NCI-H2227 (cell line): ENCODE results near the gene DMAC2.
"Not testable (repeated sequence)": the region's sequence is repeated elsewhere in the genome, so short reads cannot be mapped to it uniquely, and the experiment has no call there.

ENCODE experiments used
- DNase-seq: peaks from one replicate; lab custom pipeline; 2025; ENCODE audit not compliant: unreplicated experiment; lab: John Stamatoyannopoulos, UW

The DMAC2 gene

DNA sequence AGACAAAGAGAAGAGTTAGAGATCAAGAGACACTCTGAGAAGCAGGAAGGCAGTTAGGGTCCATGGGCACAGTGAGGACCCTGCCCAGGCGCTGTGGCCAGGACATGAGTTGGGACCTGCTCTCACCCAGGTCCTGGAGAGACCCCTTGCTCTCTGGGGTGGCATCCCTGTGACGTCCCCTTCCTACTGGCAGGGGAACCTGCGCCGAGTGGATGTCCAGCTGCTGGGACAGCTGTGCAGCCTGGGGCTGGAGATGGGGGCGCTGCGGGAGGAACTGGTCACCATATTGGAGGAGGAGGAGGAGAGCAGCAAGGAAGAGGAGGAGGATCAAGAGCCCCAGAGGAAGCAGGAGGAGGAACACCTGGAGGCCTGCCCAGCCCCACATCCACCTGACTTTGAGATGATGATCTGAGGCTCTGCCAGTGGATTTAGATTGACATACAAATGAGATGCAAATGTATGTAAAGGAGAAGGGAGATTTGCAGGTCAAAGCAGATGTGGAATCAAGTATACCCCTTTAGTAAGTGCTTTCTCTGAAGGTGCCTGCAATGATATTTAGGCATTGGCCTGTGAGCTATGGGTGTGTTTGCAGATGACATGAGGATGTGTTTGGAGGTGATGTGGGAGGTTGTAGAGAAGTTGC, 4.2 kb upstream of the DMAC2 start:
- DNase-seq: no peak

DNA sequence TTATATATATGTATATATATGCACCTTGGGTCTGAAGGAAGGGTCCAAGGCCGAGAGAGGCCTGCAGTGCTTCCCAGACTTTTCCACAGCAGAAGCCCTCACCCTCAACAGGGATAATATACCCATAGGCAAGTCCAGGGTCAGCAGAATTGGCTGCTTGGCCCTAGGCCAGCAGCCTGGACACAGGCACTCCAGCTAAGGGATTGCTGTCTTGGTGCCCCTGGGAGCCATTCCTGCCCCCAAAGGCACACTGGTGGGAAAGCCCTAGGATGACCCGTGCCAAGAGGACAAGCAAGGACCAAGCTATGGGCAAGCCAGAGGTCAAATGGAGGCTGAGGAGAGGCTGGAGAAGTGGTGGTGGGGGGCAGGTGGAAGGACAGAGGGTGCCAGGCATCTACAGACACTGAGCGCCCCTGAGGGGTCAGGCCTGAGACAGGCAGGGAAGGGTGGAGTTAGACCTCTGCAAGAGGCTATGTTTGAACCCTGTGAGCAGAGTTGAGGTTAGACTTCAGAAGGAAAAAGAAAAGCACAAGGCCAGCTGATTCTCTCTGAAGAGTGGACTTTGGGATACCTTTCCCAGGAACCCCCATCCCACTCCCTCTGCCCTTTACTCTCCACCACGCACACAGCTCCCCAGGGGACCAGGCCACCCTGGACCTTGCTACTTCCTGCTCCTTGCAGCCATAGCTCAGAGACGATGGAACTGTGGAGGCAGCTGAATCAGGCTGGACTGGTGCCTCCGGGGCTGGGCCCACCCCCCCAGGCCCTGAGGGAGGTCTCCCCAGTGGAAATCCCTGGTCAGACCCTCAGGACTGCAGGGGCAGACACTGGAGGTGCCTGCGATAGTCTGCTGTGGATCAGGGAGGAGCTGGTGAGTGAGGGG, 3.0 kb upstream of the DMAC2 start, which contains the start of gene ERICH4:
Gene ERICH4, plus strand, starts transcription at position 684 of the 883 bp plus-strand sequence. Its CDS starts 14 bp downstream, at position 698.
- no peak for DNase-seq

DNA sequence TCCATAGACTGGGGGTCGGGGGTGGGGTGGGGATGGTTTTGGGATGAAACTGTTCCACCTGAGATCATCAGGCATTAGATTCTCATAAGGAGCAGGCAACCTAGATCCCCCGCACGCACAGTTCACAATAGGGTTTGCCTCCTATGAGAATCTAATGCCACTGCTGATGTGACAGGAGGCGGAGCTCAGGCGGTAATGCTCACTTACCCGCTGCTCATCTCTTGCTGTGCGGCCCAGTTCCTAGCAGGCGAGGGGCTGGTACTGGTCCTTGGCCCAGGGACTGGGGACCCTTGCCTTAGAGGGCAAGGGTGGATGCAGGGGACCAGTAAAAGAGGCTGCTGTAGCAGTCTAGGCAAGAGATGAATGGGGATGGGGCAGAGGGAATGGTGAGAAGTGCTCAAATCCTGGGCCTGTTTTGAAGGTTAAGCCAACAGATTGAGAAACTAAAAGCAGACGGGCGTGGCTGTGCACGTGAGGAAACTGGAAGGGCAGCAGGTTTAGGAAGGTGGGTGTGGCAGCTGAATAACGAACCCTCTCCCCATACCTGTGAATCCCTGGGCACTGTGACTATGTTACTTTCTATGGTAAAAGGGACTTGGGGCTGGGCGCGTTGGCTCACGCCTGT, 1.7 kb upstream of the DMAC2 start:
- no peak for DNase-seq

DNA sequence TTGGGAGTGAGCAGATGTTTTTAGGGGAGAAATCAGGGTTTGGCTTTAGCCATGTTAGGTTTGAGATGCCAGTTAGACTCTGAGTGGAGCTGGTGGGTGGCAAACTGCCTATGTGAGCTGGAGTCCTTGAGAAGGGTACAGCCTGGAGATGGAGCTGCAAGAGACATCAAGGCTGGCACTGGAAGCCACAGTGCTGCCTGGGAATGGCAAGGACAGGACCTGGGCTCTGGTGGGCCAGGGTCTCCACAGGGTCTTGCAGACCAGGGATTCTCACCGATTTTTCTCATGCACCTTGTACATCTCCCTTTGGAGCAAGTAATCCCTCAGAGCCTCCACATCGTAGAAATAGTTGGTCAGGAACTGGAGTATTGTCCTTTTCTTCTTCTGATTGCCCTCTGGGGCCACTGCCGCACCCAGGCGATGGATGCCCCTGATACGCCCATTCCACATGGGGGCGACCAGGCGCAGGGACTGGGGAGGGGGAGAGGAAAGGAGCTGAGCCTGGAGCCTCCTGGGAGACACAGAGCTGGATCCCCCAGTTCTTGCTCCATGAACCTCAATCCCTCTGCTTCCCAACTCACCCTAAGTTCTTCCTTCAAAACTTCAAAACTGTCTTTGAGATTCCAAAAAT, 1.7 kb downstream of the DMAC2 start:
- DNase-seq: no peak

DNA sequence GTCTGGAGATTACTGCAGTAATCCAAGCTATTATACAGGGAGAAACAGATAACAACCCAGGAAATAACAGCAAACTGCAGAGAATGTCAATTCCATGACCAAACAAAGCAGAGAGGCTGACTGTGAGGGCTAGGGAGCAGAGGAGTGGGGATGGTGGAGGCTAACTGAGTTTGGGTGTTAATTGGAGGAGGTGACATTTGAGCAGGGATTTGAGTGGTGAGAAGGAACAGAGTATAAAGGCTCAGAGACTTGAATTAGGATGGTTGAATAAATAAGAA, 3.1 kb downstream of the DMAC2 start:
- DNase-seq: no peak

- DNase-seq: no peak
Measured at GRCh38 chr19:41435936-41436673, 3.6 kb downstream of the DMAC2 start.

- not testable (repeated sequence) for DNase-seq
Measured at GRCh38 chr19:41435376-41435775, 4.3 kb downstream of the DMAC2 start.

DNA sequence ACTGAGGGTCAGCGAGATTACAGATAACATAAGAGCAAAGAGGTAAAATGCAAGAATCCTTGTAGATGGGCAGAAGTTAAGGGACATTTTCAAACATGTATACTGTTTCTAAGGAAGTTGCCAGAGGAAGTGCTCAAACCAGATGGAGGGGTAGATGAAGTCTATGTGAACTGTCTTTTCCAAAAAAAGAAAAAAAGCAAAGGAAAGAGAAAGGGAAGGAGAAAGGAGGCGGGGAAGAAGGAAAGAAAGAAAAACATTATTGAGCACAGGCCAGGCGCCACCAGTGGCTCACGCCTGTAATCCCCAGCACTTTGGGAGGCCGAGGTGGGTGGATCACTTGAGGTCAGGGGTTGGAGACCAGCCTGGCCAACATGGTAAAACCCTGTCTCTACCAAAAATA, 5.3 kb downstream of the DMAC2 start:
- no peak for DNase-seq

GRCh38 chr19:41433171-41433570, 6.5 kb downstream of the DMAC2 start:
- DNase-seq: no peak

DNA sequence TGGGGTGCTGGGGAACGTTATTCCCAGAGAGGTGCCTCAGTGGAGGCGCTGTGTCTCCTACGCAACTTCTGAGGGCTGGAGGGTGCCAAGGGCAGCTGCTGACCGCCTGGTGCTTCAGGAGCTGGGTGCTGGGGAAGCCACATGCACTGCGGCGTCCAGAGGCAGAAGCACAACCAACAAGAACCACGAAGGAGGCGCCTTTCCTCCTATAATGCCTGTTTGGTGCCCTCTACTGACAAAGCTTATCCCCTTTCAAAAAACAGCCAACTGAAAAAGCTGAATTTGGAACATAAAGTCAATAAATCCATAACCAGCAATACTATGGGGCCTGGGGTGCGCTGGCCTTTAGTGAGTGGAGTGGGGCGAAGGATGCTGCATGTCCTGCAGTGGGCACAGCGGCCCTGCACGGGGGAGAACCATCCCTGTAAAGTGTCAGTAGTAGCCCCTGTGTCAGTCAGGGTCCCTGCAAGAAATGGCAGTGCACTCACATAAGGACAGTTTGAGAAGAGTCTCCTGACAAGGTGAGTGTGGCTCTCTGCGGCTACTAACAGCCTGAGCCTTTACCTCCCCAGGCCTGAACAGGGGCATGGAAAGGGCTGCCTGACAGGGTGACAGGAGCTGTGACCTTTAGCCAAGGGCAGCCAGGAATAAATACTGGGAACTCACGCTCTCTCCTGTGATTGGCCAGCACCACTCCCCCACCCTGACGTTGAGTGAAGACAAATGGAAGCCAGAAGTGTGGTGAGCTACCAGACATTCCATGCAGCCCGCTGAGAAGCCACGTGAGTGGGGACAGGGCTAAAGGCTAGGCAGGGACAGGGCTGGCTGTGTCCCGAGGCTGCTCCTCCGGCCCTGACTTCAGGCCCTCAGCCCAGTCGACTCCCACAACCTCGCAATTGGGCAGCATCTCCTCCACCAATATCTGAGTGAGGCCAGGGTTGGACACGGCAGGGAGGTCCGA, 8.0 kb downstream of the DMAC2 start:
- no peak for DNase-seq

DNA sequence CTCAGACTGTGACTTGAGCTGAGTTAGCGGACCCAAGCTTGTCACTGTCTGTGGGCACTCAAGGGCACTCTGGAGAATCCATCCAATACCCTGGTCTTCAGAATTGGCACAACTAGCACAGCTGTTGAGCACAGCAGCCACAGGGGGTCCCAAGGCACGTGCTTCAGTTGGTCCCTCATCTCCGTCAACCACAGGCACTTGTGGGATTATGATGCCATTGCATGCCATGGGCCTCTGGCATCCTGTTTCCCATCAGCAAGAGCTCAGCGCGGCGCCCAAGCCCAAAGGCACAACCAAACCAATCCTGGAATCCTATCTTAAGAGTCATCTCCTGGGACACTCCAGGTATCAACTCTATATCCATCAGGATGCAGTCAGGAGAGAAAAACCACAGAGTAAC, 8.8 kb downstream of the DMAC2 start:
- no peak for DNase-seq

DNA sequence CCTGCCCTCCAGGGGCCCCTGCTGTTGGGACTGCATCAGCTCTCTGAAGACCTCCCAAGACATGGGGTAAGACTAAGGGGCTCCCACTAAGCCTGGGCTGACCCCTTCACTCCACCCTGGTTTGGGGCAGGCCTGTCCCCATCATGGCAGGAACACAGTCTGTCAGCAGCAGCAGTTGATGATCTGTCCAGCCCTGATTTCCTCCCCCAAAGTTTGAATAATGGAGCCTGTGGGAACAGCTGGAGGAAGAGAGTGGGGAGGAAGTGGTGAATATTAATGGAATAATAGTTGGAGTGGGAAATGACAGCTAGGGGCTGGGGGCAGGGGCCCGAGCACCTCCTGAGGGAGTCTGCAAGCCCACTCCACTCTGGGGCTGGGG, 11.2 kb downstream of the DMAC2 start:
- DNase-seq: no peak

- no peak for DNase-seq
Measured at GRCh38 chr19:41427647-41428480, 11.8 kb downstream of the DMAC2 start.

DNA sequence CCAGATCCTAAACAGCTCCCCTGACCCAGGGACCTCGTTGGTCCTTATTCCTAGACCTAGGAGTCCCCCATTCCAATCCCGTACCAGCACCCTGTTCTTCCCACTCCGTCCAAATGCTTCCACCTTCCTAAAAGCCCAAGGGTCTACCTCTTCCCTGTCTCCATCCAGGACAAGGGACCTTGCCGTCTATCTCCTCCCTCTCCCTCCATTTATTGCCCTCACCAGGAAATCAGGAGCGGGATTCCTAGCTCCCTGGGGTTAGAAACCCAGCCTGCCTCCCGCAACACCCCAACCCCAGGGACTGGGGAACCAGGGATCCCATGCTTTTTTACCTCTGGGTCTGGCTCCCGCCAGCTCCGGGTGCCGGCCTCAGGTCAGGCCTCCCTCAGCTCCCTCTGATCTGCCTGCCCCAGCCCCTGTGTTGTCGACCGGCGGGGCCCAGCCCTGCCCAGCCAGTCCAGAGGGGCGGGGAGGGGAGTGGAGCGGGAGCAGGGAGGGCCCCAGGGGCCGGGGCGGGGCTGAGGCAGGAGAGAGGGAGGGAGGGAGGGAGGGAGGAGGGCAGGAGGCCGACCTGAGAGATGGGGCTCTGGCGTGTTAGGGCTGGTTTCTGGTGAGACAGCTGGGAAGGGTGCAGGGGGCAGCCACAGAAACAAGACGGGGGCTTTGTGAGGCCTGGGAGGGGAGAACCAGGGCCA, 12.6 kb downstream of the DMAC2 start, which contains the start of gene B3GNT8:
Gene B3GNT8, minus strand, starts transcription at position 423 of the 695 bp plus-strand sequence. CDS start 596 bp downstream, outside the sequence.
- peak; percentile 94 for DNase-seq

- DNase-seq: no peak
Measured at GRCh38 chr19:41426116-41426841, 13.4 kb downstream of the DMAC2 start.

GRCh38 chr19:41425174-41426115, 14.3 kb downstream of the DMAC2 start:
- no peak for DNase-seq
